Measurements from ENCODE around the gene TSHZ1.

The TSHZ1 gene

DNA sequence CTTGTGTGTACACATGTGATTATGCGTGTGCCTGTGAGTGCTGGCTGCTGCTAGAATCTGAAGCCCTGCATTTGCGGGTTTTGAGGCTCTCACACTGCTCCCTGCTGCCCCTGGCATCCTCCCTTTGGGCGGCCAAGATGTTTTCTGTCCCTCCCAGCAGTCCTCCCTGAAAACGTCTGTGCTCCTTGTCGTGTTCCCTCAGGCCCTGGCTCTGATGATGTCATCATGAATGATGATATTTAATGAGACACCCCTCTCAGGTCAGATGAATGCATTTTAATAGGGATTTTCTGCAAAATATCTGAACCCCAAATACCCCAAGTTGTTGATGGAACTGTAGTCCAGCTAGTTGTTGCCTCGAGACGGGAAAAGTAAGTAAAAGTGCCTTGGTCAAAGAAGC is 73.1 kb downstream of the TSHZ1 start:
- TF ChIP-seq, protein P1, sequence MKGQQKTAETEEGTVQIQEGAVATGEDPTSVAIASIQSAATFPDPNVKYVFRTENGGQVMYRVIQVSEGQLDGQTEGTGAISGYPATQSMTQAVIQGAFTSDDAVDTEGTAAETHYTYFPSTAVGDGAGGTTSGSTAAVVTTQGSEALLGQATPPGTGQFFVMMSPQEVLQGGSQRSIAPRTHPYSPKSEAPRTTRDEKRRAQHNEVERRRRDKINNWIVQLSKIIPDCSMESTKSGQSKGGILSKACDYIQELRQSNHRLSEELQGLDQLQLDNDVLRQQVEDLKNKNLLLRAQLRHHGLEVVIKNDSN (IDR thresholded peaks at IDR 0.05), result no peak
- TF ChIP-seq, protein P2, sequence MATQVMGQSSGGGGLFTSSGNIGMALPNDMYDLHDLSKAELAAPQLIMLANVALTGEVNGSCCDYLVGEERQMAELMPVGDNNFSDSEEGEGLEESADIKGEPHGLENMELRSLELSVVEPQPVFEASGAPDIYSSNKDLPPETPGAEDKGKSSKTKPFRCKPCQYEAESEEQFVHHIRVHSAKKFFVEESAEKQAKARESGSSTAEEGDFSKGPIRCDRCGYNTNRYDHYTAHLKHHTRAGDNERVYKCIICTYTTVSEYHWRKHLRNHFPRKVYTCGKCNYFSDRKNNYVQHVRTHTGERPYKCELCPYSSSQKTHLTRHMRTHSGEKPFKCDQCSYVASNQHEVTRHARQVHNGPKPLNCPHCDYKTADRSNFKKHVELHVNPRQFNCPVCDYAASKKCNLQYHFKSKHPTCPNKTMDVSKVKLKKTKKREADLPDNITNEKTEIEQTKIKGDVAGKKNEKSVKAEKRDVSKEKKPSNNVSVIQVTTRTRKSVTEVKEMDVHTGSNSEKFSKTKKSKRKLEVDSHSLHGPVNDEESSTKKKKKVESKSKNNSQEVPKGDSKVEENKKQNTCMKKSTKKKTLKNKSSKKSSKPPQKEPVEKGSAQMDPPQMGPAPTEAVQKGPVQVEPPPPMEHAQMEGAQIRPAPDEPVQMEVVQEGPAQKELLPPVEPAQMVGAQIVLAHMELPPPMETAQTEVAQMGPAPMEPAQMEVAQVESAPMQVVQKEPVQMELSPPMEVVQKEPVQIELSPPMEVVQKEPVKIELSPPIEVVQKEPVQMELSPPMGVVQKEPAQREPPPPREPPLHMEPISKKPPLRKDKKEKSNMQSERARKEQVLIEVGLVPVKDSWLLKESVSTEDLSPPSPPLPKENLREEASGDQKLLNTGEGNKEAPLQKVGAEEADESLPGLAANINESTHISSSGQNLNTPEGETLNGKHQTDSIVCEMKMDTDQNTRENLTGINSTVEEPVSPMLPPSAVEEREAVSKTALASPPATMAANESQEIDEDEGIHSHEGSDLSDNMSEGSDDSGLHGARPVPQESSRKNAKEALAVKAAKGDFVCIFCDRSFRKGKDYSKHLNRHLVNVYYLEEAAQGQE (IDR thresholded peaks at IDR 0.05; ENCODE audit: low read depth), result no peak
- no peak for TF ChIP-seq CREB1 (IDR thresholded peaks at IDR 0.05; ENCODE audit: low read depth)
- TF ChIP-seq TAF1 (IDR thresholded peaks at IDR 0.05; ENCODE audit: low read depth), result no peak
- no peak for TF ChIP-seq NFIC (IDR thresholded peaks at IDR 0.05)
- TF ChIP-seq FOXM1 (IDR thresholded peaks at IDR 0.05; ENCODE audit: borderline replicate concordance, low read depth), result no peak

DNA sequence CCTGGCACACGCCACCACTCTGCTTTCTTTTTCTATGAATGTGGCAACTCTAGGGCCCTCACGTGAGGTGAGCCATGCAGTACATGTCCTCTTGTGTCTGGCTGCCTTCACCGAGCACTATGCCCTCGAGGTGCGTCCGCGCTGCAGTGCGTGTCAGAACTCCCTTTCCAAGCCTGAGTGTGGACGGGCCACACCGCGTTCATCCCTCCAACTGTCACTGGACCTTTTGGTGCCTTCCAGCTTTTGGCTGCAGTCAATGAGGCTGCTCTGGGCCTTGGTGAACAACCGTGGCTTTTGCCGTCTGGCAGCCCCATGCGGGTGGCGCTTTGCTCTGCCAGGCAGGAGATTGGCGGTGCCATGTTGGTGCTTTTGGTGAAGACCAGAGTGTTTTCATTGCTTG is 74.0 kb downstream of the TSHZ1 start:
- TF ChIP-seq FOXM1 (IDR thresholded peaks at IDR 0.05; ENCODE audit: borderline replicate concordance, low read depth) (no peak), ZBTB7A (IDR thresholded peaks at IDR 0.05; ENCODE audit: low read depth) (no peak), EGR1 (IDR thresholded peaks at IDR 0.05) (no peak), YY1 (IDR thresholded peaks at IDR 0.05; ENCODE audit: low read depth) (no peak), CREB1 (IDR thresholded peaks at IDR 0.05; ENCODE audit: low read depth) (no peak), TCF12 (IDR thresholded peaks at IDR 0.05; ENCODE audit: low read depth) (no peak), TEAD4 (IDR thresholded peaks at IDR 0.05) (no peak), NFIC (IDR thresholded peaks at IDR 0.05) (no peak), CEBPB (IDR thresholded peaks at IDR 0.05) (no peak), EP300 (IDR thresholded peaks at IDR 0.05; ENCODE audit: borderline replicate concordance) (no peak), TAF1 (IDR thresholded peaks at IDR 0.05; ENCODE audit: low read depth) (no peak), RAD21 (IDR thresholded peaks at IDR 0.05; ENCODE audit: low read depth) (no peak)
- TF ChIP-seq, protein P1 (IDR thresholded peaks at IDR 0.05), result no peak
- TF ChIP-seq, protein P3, sequence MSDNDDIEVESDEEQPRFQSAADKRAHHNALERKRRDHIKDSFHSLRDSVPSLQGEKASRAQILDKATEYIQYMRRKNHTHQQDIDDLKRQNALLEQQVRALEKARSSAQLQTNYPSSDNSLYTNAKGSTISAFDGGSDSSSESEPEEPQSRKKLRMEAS (IDR thresholded peaks at IDR 0.05), result no peak
- TF ChIP-seq, protein P2 (IDR thresholded peaks at IDR 0.05; ENCODE audit: low read depth), result no peak

DNA sequence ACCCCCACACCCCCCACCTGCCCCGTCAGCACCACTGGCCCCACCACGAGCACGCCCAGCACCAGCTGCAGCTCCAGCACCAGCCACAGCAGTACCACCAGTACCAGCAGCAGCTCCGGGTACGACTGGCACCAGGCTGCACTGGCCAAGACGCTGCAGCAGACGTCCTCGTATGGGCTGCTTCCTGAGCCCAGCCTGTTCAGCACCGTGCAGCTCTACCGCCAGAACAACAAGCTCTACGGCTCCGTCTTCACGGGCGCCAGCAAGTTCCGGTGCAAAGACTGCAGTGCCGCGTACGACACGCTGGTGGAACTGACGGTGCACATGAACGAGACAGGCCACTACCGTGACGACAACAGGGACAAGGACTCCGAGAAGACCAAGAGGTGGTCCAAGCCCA is 75.3 kb downstream of the TSHZ1 start:
- no peak for TF ChIP-seq ZBTB7A (IDR thresholded peaks at IDR 0.05; ENCODE audit: low read depth)
- no peak for TF ChIP-seq CREB1 (IDR thresholded peaks at IDR 0.05; ENCODE audit: low read depth)
- no peak for TF ChIP-seq EGR1 (IDR thresholded peaks at IDR 0.05)

DNA sequence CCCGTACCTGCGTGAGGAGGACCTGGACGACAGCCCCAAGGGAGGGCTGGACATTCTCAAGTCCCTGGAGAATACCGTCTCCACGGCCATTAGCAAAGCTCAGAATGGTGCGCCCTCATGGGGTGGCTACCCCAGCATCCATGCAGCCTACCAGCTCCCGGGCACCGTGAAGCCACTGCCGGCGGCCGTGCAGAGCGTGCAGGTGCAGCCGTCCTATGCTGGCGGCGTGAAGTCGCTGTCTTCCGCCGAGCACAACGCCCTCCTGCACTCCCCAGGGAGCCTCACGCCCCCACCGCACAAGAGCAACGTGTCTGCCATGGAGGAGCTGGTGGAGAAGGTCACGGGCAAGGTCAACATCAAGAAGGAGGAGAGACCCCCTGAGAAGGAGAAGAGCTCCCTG is 76.4 kb downstream of the TSHZ1 start:
- TF ChIP-seq TCF12 (IDR thresholded peaks at IDR 0.05; ENCODE audit: low read depth) (no peak), RAD21 (IDR thresholded peaks at IDR 0.05; ENCODE audit: low read depth) (no peak), YY1 (IDR thresholded peaks at IDR 0.05; ENCODE audit: low read depth) (no peak), TAF1 (IDR thresholded peaks at IDR 0.05; ENCODE audit: low read depth) (no peak), EGR1 (IDR thresholded peaks at IDR 0.05) (no peak), ZBTB7A (IDR thresholded peaks at IDR 0.05; ENCODE audit: low read depth) (no peak), EP300 (IDR thresholded peaks at IDR 0.05; ENCODE audit: borderline replicate concordance) (no peak), CEBPB (IDR thresholded peaks at IDR 0.05) (no peak), FOXM1 (IDR thresholded peaks at IDR 0.05; ENCODE audit: borderline replicate concordance, low read depth) (no peak), NFIC (IDR thresholded peaks at IDR 0.05) (no peak), CREB1 (IDR thresholded peaks at IDR 0.05; ENCODE audit: low read depth) (no peak), TEAD4 (IDR thresholded peaks at IDR 0.05) (no peak)
- TF ChIP-seq, protein P2 (IDR thresholded peaks at IDR 0.05; ENCODE audit: low read depth), result no peak
- TF ChIP-seq, protein P1 (IDR thresholded peaks at IDR 0.05), result no peak
- TF ChIP-seq, protein P3 (IDR thresholded peaks at IDR 0.05), result no peak
